ENCODE results near the gene PLEKHG3. TPM values are rescaled to one million over a fixed set of nuclear protein-coding genes. Genes with fewer than 3 reads are reported as not detected.

The PLEKHG3 gene
- total and polyA plus RNA-seq, 10 of the 15 experiments (the other 5 are each of a cell fraction or from before 2014, with no cell fraction given) = 0.03 to 0.73 (median 0.07) TPM; not detected in 5

DNA sequence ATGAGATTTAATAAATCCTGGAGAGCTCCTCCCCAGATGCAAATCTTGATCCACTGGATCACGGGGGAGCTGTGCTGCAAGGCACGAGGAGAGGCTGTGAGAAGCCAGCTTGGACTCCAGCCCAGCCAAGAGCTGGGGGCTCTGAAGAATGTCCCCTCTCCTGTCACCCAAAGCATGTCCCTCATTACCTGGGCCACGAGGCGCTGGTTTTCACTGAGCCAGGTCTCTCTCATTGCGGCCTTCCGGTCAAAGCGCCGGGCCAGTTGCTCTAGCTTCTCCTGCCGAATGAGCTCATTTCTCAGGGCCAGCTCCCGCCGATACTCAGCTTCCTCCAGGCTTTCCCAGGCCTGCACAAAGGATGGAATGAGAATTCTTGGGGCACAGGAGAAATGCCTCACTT lies 92.1 kb downstream of the PLEKHG3 start:
- ATAC-seq (no peak), FAIRE-seq (no peak), DNase-seq (ENCODE audit: low read depth, low spot score) (no peak)
- Histone ChIP-seq H3K27ac (ENCODE audit: control insufficient read depth, insufficient read depth) (no peak overlapping the region), H3K9me3 (replicated peaks; ENCODE audit: control insufficient read depth, insufficient read depth, low read length) (no peaks in the 10 kb centered on the region), H3K4me2 (ENCODE audit: control insufficient read depth, insufficient read depth) (no peak overlapping the region), H3K79me2 (ENCODE audit: control insufficient read depth, insufficient read depth, low read length) (no peaks in the 10 kb centered on the region), H3K9ac (ENCODE audit: control insufficient read depth, insufficient read depth, low read length) (no peak overlapping the region), H3K4me1 (ENCODE audit: control insufficient read depth, insufficient read depth, low read length) (no peaks in the 10 kb centered on the region), H2AFZ (ENCODE audit: control insufficient read depth, low read depth, low read length) (no peak overlapping the region), H3K27me3 (replicated peaks in 1 of 2; ENCODE audit: control insufficient read depth in 2 of 2, insufficient read depth in 2 of 2, low read length in 1 of 2) (no peaks in the 10 kb centered on the region; a peak in 2 of 4 replicates), H3K4me3 (no peak overlapping the region), H3K36me3 (ENCODE audit: control insufficient read depth in 2 of 2, insufficient read depth in 2 of 2, low read length in 1 of 2) (no peaks in the 10 kb centered on the region), H4K20me1 (ENCODE audit: control insufficient read depth, insufficient read depth) (no peaks in the 10 kb centered on the region)
- BruUV-seq (replicated peaks) = no TSS peak
- 64% methylated on average over 11 of the region's 11 CpGs for WGBS (ENCODE audit: insufficient coverage, insufficient replicate concordance, low lambda C conversion rate, missing lambda C conversion rate)
- ChIA-PET RAD21 (ENCODE audit: unreplicated experiment) (interaction anchor here (0.7 kb wide), 1 partner anchor 96 kb away, joined by 3 read pairs; no protein-coding TSS in a partner anchor), POLR2A (no interaction called here), CTCF (interaction anchor here (0.6 to 1.7 kb wide), 4 partner anchors 34 to 466 kb away, joined by 3 to 8 read pairs (median 3); no protein-coding TSS in a partner anchor), SMC1A (ENCODE audit: uncharacterized antibody, unreplicated experiment) (no interaction called here)
- intact Hi-C loops (cut with micrococcal nuclease; ENCODE audit: unreplicated experiment) (no loop called here), in situ Hi-C loops (cut with MboI) (no loop called here)
- TF ChIP-seq RAD51 (IDR thresholded peaks at IDR 0.05) (no peak), EED (IDR thresholded peaks at IDR 0.05; ENCODE audit: low read depth) (no peak), NR2F1 (conservative IDR thresholded peaks at IDR 0.05) (no peak), HDAC6 (IDR thresholded peaks at IDR 0.05; ENCODE audit: unreplicated experiment) (no peak), RB1 (IDR thresholded peaks at IDR 0.05; ENCODE audit: borderline replicate concordance) (no peak), SMAD5 (IDR thresholded peaks at IDR 0.05; ENCODE audit: low read depth) (no peak)
- TF ChIP-seq, protein P1, sequence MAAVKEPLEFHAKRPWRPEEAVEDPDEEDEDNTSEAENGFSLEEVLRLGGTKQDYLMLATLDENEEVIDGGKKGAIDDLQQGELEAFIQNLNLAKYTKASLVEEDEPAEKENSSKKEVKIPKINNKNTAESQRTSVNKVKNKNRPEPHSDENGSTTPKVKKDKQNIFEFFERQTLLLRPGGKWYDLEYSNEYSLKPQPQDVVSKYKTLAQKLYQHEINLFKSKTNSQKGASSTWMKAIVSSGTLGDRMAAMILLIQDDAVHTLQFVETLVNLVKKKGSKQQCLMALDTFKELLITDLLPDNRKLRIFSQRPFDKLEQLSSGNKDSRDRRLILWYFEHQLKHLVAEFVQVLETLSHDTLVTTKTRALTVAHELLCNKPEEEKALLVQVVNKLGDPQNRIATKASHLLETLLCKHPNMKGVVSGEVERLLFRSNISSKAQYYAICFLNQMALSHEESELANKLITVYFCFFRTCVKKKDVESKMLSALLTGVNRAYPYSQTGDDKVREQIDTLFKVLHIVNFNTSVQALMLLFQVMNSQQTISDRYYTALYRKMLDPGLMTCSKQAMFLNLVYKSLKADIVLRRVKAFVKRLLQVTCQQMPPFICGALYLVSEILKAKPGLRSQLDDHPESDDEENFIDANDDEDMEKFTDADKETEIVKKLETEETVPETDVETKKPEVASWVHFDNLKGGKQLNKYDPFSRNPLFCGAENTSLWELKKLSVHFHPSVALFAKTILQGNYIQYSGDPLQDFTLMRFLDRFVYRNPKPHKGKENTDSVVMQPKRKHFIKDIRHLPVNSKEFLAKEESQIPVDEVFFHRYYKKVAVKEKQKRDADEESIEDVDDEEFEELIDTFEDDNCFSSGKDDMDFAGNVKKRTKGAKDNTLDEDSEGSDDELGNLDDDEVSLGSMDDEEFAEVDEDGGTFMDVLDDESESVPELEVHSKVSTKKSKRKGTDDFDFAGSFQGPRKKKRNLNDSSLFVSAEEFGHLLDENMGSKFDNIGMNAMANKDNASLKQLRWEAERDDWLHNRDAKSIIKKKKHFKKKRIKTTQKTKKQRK (IDR thresholded peaks at IDR 0.05; ENCODE audit: low read depth, low read length) = no peak
- TF ChIP-seq, protein P2, sequence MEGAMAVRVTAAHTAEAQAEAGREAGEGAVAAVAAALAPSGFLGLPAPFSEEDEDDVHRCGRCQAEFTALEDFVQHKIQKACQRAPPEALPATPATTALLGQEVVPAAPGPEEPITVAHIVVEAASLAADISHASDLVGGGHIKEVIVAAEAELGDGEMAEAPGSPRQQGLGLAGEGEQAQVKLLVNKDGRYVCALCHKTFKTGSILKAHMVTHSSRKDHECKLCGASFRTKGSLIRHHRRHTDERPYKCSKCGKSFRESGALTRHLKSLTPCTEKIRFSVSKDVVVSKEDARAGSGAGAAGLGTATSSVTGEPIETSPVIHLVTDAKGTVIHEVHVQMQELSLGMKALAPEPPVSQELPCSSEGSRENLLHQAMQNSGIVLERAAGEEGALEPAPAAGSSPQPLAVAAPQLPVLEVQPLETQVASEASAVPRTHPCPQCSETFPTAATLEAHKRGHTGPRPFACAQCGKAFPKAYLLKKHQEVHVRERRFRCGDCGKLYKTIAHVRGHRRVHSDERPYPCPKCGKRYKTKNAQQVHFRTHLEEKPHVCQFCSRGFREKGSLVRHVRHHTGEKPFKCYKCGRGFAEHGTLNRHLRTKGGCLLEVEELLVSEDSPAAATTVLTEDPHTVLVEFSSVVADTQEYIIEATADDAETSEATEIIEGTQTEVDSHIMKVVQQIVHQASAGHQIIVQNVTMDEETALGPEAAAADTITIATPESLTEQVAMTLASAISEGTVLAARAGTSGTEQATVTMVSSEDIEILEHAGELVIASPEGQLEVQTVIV (IDR thresholded peaks at IDR 0.05; ENCODE audit: borderline replicate concordance, partially characterized antibody) = no peak
- TF ChIP-seq, protein P3, sequence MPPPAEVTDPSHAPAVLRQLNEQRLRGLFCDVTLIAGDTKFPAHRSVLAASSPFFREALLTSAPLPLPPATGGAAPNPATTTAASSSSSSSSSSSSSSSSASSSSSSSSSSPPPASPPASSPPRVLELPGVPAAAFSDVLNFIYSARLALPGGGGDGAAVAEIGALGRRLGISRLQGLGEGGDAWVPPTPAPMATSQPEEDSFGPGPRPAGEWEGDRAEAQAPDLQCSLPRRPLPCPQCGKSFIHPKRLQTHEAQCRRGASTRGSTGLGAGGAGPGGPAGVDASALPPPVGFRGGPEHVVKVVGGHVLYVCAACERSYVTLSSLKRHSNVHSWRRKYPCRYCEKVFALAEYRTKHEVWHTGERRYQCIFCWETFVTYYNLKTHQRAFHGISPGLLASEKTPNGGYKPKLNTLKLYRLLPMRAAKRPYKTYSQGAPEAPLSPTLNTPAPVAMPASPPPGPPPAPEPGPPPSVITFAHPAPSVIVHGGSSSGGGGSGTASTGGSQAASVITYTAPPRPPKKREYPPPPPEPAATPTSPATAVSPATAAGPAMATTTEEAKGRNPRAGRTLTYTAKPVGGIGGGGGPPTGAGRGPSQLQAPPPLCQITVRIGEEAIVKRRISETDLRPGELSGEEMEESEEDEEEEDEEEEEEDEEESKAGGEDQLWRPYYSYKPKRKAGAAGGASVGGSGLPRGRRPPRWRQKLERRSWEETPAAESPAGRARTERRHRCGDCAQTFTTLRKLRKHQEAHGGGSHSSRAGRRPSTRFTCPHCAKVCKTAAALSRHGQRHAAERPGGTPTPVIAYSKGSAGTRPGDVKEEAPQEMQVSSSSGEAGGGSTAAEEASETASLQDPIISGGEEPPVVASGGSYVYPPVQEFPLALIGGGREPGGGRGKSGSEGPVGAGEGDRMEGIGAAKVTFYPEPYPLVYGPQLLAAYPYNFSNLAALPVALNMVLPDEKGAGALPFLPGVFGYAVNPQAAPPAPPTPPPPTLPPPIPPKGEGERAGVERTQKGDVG (CRISPR knock-in tag; IDR thresholded peaks at IDR 0.05) = no peak
- TF ChIP-seq, protein P4, sequence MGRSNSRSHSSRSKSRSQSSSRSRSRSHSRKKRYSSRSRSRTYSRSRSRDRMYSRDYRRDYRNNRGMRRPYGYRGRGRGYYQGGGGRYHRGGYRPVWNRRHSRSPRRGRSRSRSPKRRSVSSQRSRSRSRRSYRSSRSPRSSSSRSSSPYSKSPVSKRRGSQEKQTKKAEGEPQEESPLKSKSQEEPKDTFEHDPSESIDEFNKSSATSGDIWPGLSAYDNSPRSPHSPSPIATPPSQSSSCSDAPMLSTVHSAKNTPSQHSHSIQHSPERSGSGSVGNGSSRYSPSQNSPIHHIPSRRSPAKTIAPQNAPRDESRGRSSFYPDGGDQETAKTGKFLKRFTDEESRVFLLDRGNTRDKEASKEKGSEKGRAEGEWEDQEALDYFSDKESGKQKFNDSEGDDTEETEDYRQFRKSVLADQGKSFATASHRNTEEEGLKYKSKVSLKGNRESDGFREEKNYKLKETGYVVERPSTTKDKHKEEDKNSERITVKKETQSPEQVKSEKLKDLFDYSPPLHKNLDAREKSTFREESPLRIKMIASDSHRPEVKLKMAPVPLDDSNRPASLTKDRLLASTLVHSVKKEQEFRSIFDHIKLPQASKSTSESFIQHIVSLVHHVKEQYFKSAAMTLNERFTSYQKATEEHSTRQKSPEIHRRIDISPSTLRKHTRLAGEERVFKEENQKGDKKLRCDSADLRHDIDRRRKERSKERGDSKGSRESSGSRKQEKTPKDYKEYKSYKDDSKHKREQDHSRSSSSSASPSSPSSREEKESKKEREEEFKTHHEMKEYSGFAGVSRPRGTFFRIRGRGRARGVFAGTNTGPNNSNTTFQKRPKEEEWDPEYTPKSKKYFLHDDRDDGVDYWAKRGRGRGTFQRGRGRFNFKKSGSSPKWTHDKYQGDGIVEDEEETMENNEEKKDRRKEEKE (IDR thresholded peaks at IDR 0.05) = no peak
